ENCODE results near the gene TRPM3.

GRCh38 chr9:70950270-70950669, 171.2 kb downstream of the TRPM3 start:
- TF ChIP-seq CTCF (IDR thresholded peaks at IDR 0.05; ENCODE audit: low read length): no peak
- no peak for TF ChIP-seq EZH2 (optimal IDR thresholded peaks at IDR 0.05; ENCODE audit: low read depth, low read length)
- TF ChIP-seq EZH2phosphoT487 (IDR thresholded peaks at IDR 0.05; ENCODE audit: low read length): no peak
